Aorta (tissue), 5 donors: ENCODE data around the gene TMIE. TPM values are rescaled to one million over a fixed set of nuclear protein-coding genes. Genes with fewer than 3 reads are reported as not detected.

Experiments used
- ATAC-seq: fragments of 200-7000 bp; cut with Tn5 transposase; one replicate; pipeline ENCODE4 v1.9.1; 2022; ENCODE audit warnings: moderate library complexity; ENCODE audit not compliant: low FRiP score
- DNase-seq, 2 donors: peaks; one replicate each; pipeline ENCODE4 v3.0.0-alpha.2; 2020
- H3K27ac ChIP-seq, 2 donors: one replicate each; pipeline ENCODE4 v1.5.1; 2013; ENCODE audit warnings: low read length in 2 of 2, mild to moderate bottlenecking in 2 of 2, moderate library complexity in 2 of 2, control low read depth in 1 of 2, inconsistent platforms in 1 of 2, low read depth in 1 of 2
- H3K27me3 ChIP-seq, 2 donors: one replicate each; pipeline ENCODE4 v1.6.1; 2013; ENCODE audit warnings: control low read depth in 1 of 2, low read length in 1 of 2, mild to moderate bottlenecking in 1 of 2, moderate library complexity in 1 of 2; ENCODE audit not compliant: insufficient read depth in 2 of 2, control insufficient read depth in 1 of 2
- H3K36me3 ChIP-seq, 2 donors: one replicate each; pipeline ENCODE4 v1.6.1; 2013; ENCODE audit warnings: control low read depth in 1 of 2, low read length in 1 of 2, mild to moderate bottlenecking in 1 of 2; ENCODE audit not compliant: insufficient read depth in 2 of 2, control insufficient read depth in 1 of 2
- H3K4me1 ChIP-seq, 2 donors: one replicate each; pipeline ENCODE4 v1.6.1; 2013; ENCODE audit warnings: low read length in 2 of 2, control low read depth in 1 of 2, mild to moderate bottlenecking in 1 of 2, moderate library complexity in 1 of 2; ENCODE audit not compliant: insufficient read depth in 2 of 2, control insufficient read depth in 1 of 2
- H3K4me3 ChIP-seq, 2 donors: one replicate each; pipeline ENCODE4 v1.5.1; 2013; ENCODE audit warnings: low read length in 2 of 2, control low read depth in 1 of 2, mild to moderate bottlenecking in 1 of 2
- H3K9me3 ChIP-seq: one replicate; pipeline ENCODE4 v1.6.1; 2013; ENCODE audit warnings: mild to moderate bottlenecking, low read length; ENCODE audit not compliant: control insufficient read depth
- WGBS, 2 donors: extraction: QIAGEN DNeasy Blood & Tissue Kit; methylation state at CpG; one replicate each; pipeline ENCODE4 v1.1.7; 2013; 5-methylcytosine and 5-hydroxymethylcytosine counted together
- intact Hi-C, 2 donors: fragments of 100-400 bp; cut with DNase I; formaldehyde crosslinking; loops; one replicate each; pipeline versions ENCODE4 v1.14.2 to v1.15.0; 2022
- polyA plus RNA-seq, 2 donors: library from polyadenylated mRNA; stranded (reverse); fragments of 200-250 nt; gene quantifications; one replicate each; pipeline ENCODE4 v1.2.3, GENCODE V29; 2013
- total RNA-seq, 2 donors: library from RNA; stranded (reverse); fragmentation: NEBNext Ultra II Directional; extraction: Animal tissue kit (Norgen Biotek cat#: 25700); gene quantifications; one replicate each; pipeline ENCODE4 v1.2.1, GENCODE V29; 2021
- donor health status: healthy with polysubstance abuse.
- donor health status: Bipolar disorder and iron deficiency.
- donor health status: DM: no; HTN: no; CAD: no.
- donor health status: DM: no; HTN: no; CAD: no.
- donor health status: DM: yes; HTN: yes; CAD: no.

TMIE gene
- total and polyA plus RNA-seq, 4 donors: 0.55 to 1.00 (median 0.87) TPM

GRCh38 chr3:46713050-46713897 is 12.1 kb downstream of the TMIE start:
- intact Hi-C loops: no loop called here
- no peak for ATAC-seq
- H3K4me1 ChIP-seq: no peaks in the 10 kb centered on the region
- H3K27ac ChIP-seq: no peak overlapping the region
- H3K4me3 ChIP-seq: no peak overlapping the region
- peak; percentile 29 to 61 for DNase-seq
- H3K27me3 ChIP-seq: no peaks in the 10 kb centered on the region
- no peaks in the 10 kb centered on the region for H3K9me3 ChIP-seq
- WGBS, 2 donors: 88 to 91% methylated on average over 14 of the region's 14 CpGs
- H3K36me3 ChIP-seq: no peaks in the 10 kb centered on the region

- Histone ChIP-seq H3K4me1 (no peaks in the 10 kb centered on the region), H3K36me3 (no peaks in the 10 kb centered on the region), H3K4me3 (no peak overlapping the region), H3K9me3 (no peaks in the 10 kb centered on the region), H3K27ac (no peak overlapping the region), H3K27me3 (no peaks in the 10 kb centered on the region)
- ATAC-seq (no peak), DNase-seq (peak; percentile 41 to 71)
- intact Hi-C loops: no loop called here
- WGBS, 2 donors: 86 to 88% methylated on average over 22 of the region's 22 CpGs
These were observed 12.8 kb downstream of the TMIE start for GRCh38 chr3:46713898-46714552.

- Histone ChIP-seq H3K4me1 (no peaks in the 10 kb centered on the region), H3K36me3 (no peaks in the 10 kb centered on the region), H3K27me3 (no peaks in the 10 kb centered on the region), H3K9me3 (no peaks in the 10 kb centered on the region), H3K4me3 (no peak overlapping the region), H3K27ac (no peak overlapping the region)
- WGBS, 2 donors: 91% methylated on average over 10 of the region's 10 CpGs
- DNase-seq (peak in 1 of 2 donors; percentile 34), ATAC-seq (no peak)
- intact Hi-C loops: no loop called here
These were observed 13.7 kb downstream of the TMIE start for GRCh38 chr3:46714728-46715506.

GRCh38 chr3:46715507-46716175 is 14.4 kb downstream of the TMIE start:
- no peaks in the 10 kb centered on the region for H3K9me3 ChIP-seq
- DNase-seq (peak; percentile 29 to 41), ATAC-seq (no peak)
- no peak overlapping the region for H3K27ac ChIP-seq
- no peak overlapping the region for H3K4me3 ChIP-seq
- intact Hi-C loops: no loop called here
- H3K4me1 ChIP-seq: no peaks in the 10 kb centered on the region
- 90 to 93% methylated on average over 11 of the region's 11 CpGs for WGBS, 2 donors
- H3K36me3 ChIP-seq: no peaks in the 10 kb centered on the region
- H3K27me3 ChIP-seq: no peaks in the 10 kb centered on the region

- Histone ChIP-seq H3K36me3 (no peaks in the 10 kb centered on the region), H3K9me3 (no peaks in the 10 kb centered on the region), H3K27me3 (no peaks in the 10 kb centered on the region), H3K4me1 (no peaks in the 10 kb centered on the region), H3K4me3 (no peak overlapping the region), H3K27ac (no peak overlapping the region)
- ATAC-seq: no peak
- WGBS, 2 donors: 91 to 93% methylated on average over 19 of the region's 19 CpGs
- intact Hi-C loops: no loop called here
- DNase-seq: peak; percentile 40 to 47
These were observed 15.6 kb downstream of the TMIE start for GRCh38 chr3:46716461-46717441.

- 46 to 52% methylated on average over 40 to 61 of the region's 61 CpGs for WGBS, 2 donors
- no peak for ATAC-seq
- no peaks in the 10 kb centered on the region for H3K4me1 ChIP-seq
- no peak within 1 kb of the TSS for H3K4me3 ChIP-seq
- no peaks in the 10 kb centered on the region for H3K36me3 ChIP-seq
- peak; percentile 33 to 70 for DNase-seq
- intact Hi-C loops: no loop called here
- no peak within 1 kb of the TSS for H3K27ac ChIP-seq
- H3K27me3 ChIP-seq: no peaks in the 10 kb centered on the region
- H3K9me3 ChIP-seq: no peaks in the 10 kb centered on the region
These were observed 16.4 kb downstream of the TMIE start, which contains the start of gene PRSS50 for GRCh38 chr3:46717447-46718231. Gene PRSS50 (minus strand): TSS chr3:46717869. CDS start chr3:46717824, 45 bp downstream.

GRCh38 chr3:46719044-46719565 is 17.9 kb downstream of the TMIE start:
- ATAC-seq (no peak), DNase-seq (no peak)
- 84 to 87% methylated on average over 2 of the region's 2 CpGs for WGBS, 2 donors
- Histone ChIP-seq H3K36me3 (no peaks in the 10 kb centered on the region), H3K4me1 (no peaks in the 10 kb centered on the region), H3K9me3 (no peaks in the 10 kb centered on the region), H3K27ac (no peak overlapping the region), H3K27me3 (no peaks in the 10 kb centered on the region), H3K4me3 (no peak overlapping the region)
- intact Hi-C loops: no loop called here
